GM18519 (cell line): Measurements from ENCODE around the gene TBCC.
"Not testable (repeated sequence)": the region's sequence is repeated elsewhere in the genome, so short reads cannot be mapped to it uniquely, and the experiment has no call there.

ENCODE experiments used
- ATAC-seq: cut with Tn5 transposase; IDR thresholded peaks from one replicate; pipeline ENCODE4 v1.9.1; 2021; ENCODE audit warnings: mild to moderate bottlenecking, moderate library complexity; ENCODE audit not compliant: unreplicated experiment, low FRiP score

Gene TBCC

GRCh38 chr6:42740725-42741124 lies 5.2 kb downstream of the TBCC start:
- no peak for ATAC-seq

- no peak for ATAC-seq
Observed at GRCh38 chr6:42735976-42736375, 9.9 kb downstream of the TBCC start.

GRCh38 chr6:42733867-42734481 lies 11.9 kb downstream of the TBCC start:
- ATAC-seq: not testable (repeated sequence)

- no peak for ATAC-seq
Observed at GRCh38 chr6:42729731-42730130, 16.2 kb downstream of the TBCC start.

GRCh38 chr6:42727627-42728026 lies 18.3 kb downstream of the TBCC start:
- no peak for ATAC-seq

GRCh38 chr6:42727087-42727611 lies 18.8 kb downstream of the TBCC start:
- ATAC-seq: no peak

- no peak for ATAC-seq
Observed at GRCh38 chr6:42726485-42727086, 19.3 kb downstream of the TBCC start.

- no peak for ATAC-seq
Observed at GRCh38 chr6:42726026-42726425, 19.9 kb downstream of the TBCC start.

- no peak for ATAC-seq
Observed at GRCh38 chr6:42724825-42725224, 21.1 kb downstream of the TBCC start.

- ATAC-seq: no peak
Observed at GRCh38 chr6:42722497-42722896, 23.4 kb downstream of the TBCC start, which contains the start of gene PRPH2. TSS of gene PRPH2 (minus strand) at chr6:42722597. CDS start at chr6:42722334, 263 bp downstream.

- ATAC-seq: no peak
Observed at GRCh38 chr6:42720739-42721138, 25.2 kb downstream of the TBCC start.

GRCh38 chr6:42715871-42716270 lies 30.0 kb downstream of the TBCC start:
- ATAC-seq: no peak

- ATAC-seq: no peak
Observed at GRCh38 chr6:42714098-42714761, 31.7 kb downstream of the TBCC start.

GRCh38 chr6:42711930-42712329 lies 34.0 kb downstream of the TBCC start:
- ATAC-seq: no peak

GRCh38 chr6:42710316-42710715 lies 35.6 kb downstream of the TBCC start:
- no peak for ATAC-seq

GRCh38 chr6:42709871-42710270 lies 36.0 kb downstream of the TBCC start:
- ATAC-seq: no peak

GRCh38 chr6:42708096-42708495 lies 37.8 kb downstream of the TBCC start:
- ATAC-seq: no peak

- ATAC-seq: no peak
Observed at GRCh38 chr6:42707595-42707994, 38.3 kb downstream of the TBCC start.

GRCh38 chr6:42704937-42705374 lies 40.9 kb downstream of the TBCC start:
- no peak for ATAC-seq

- ATAC-seq: no peak
Observed at GRCh38 chr6:42704251-42704936, 41.5 kb downstream of the TBCC start.

GRCh38 chr6:42702786-42703185 lies 43.1 kb downstream of the TBCC start:
- not testable (repeated sequence) for ATAC-seq
